Stimulated activated naive CD8-positive, alpha-beta T cell treated with anti-CD3 and anti-CD28 coated beads, Interleukin-15, amount 100 ng/mL, for 72 hours (primary cell): ENCODE measurements around the gene HAUS5.

Experiments
- ATAC-seq: fragments of 150-1000 bp; cut with Tn5 transposase; 2 replicates; pipeline ENCODE4 v1.10.0; 2021; ENCODE audit warnings: mild to moderate bottlenecking, moderate library complexity
- DNase-seq, 2 donors: peaks; one replicate each; pipeline ENCODE4 v3.0.0; 2021 to 2022
- H3K27ac Mint-ChIP-seq, 2 donors: one replicate each; pipeline ENCODE4 v1.8.0; 2022; ENCODE audit warnings: mild to moderate bottlenecking in 2 of 2, mixed read lengths in 2 of 2, moderate library complexity in 2 of 2
- H3K27me3 Mint-ChIP-seq: one replicate; pipeline ENCODE4 v1.8.0; 2022; ENCODE audit warnings: mixed read lengths
- H3K4me1 Mint-ChIP-seq: one replicate; pipeline ENCODE4 v1.8.0; 2022; ENCODE audit warnings: mild to moderate bottlenecking, mixed read lengths
- H3K4me3 Mint-ChIP-seq, 2 donors: one replicate each; pipeline ENCODE4 v1.8.0; 2022; ENCODE audit warnings: mild to moderate bottlenecking in 2 of 2, mixed read lengths in 2 of 2, moderate library complexity in 1 of 2
- H3K9me3 Mint-ChIP-seq, 2 donors: one replicate each; pipeline ENCODE4 v1.8.0; 2022; ENCODE audit warnings: mixed read lengths in 2 of 2

Gene HAUS5, protein sequence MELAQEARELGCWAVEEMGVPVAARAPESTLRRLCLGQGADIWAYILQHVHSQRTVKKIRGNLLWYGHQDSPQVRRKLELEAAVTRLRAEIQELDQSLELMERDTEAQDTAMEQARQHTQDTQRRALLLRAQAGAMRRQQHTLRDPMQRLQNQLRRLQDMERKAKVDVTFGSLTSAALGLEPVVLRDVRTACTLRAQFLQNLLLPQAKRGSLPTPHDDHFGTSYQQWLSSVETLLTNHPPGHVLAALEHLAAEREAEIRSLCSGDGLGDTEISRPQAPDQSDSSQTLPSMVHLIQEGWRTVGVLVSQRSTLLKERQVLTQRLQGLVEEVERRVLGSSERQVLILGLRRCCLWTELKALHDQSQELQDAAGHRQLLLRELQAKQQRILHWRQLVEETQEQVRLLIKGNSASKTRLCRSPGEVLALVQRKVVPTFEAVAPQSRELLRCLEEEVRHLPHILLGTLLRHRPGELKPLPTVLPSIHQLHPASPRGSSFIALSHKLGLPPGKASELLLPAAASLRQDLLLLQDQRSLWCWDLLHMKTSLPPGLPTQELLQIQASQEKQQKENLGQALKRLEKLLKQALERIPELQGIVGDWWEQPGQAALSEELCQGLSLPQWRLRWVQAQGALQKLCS

DNA sequence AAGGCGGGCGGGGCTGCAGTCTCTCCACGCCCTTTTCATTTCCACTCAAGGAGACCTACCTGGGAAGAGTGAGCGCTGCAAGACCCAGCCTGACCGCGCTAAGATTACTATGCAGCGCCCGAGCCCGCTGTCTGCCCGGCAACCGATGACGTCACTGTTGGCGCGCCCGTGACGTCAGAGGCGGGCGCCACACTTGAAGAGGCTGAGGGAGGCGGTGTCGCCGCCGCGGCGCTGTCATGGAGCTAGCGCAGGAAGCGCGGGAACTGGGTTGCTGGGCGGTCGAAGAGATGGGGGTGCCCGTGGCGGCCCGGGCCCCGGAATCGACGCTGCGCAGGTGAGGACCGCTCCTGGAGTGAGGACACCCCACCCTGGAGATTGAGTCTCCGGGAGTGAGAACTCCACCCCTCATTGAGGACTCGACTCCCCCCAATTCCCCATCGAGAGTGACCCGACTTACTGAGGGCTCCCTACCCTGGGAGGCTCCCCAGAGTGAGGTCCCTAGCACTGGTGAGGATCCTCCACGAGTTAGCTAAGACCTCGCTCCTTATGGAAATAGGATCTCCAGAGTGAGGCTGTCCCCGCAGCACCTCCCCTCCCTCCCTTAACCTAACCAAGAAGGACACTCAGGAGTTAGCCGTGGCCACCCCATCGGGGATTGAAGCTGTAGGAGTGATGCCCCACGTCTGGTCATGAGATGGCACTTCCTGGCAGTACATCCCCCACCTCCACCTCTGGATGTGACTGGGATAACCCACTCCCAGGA is at the start of gene HAUS5:
Gene HAUS5, plus strand, starts transcription at position 177 of the 763 bp plus-strand sequence. Its CDS starts 60 bp downstream, at position 237.
- peak within 1 kb of the TSS; percentile 95 to 96 for H3K27ac Mint-ChIP-seq
- H3K4me3 Mint-ChIP-seq: peak within 1 kb of the TSS; percentile 84 to 91
- DNase-seq: peak; percentile 96 to 97
- no peaks in the 10 kb centered on the region for H3K27me3 Mint-ChIP-seq
- ATAC-seq: peak; percentile 96
- H3K9me3 Mint-ChIP-seq: peaks cover 8 to 12% of the 10 kb centered on the region in 2 donors
- peaks cover 33% of the 10 kb centered on the region for H3K4me1 Mint-ChIP-seq

DNA sequence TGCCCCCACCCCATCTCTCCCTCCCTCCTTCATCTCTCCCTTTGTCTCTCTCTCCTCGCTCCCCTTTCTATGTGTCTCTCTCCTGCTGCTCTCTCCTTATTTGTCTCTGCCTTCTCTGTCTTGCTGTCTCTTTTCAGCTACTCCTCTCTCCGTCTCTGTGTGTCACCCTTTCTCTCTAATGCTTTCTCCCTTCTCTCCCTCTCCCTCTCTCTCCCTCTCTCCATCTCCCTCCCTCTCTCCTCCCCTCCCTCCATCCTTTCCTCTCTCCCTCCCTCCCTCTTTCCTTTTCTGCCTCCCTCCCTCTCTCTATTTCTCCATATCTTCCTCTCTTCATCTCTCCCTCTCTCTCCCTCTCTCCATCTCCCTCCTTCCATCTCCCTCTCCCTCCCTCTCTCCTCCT is 49.8 kb upstream of the HAUS5 start:
- H3K9me3 Mint-ChIP-seq: no peaks in the 10 kb centered on the region
- no peak overlapping the region for H3K4me3 Mint-ChIP-seq
- DNase-seq (no peak), ATAC-seq (no peak)
- peaks cover 9% of the 10 kb centered on the region for H3K4me1 Mint-ChIP-seq
- H3K27me3 Mint-ChIP-seq: peaks cover 76% of the 10 kb centered on the region
- H3K27ac Mint-ChIP-seq: no peak overlapping the region

DNA sequence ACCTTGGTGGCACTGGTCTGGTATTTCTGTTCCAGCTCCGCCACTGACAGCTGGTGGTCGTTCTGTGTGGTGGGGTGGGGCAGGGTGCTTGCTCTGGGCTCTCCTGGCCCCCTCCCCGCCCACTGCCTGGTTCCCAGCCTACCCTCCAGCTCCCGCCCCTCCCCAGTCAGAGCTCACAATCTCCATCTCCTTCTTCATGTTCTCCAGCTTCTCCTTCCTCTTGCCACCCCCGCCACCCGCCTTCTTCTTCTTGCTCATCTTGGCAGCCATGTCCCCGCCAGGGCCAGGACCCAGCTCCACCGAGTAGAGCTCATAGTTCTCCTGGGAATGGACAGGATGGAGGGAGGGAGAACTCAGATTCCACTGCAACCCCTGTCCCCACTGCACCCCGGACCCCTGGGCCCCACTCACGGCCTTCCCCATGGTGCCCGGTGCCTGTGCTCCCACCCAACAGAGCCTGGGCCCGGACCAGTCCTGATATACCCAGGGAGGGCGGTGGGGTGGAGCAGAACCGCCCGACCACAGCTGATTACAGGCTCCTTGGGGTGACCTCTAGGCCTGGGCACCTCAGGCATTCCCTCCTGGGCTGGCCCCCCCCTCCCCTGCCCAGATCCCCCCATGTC is 49.2 kb upstream of the HAUS5 start, which contains the start of gene ATP4A:
Gene ATP4A, minus strand, starts transcription at position 452 of the 623 bp plus-strand sequence. Its CDS starts 29 bp downstream, at position 423.
- no peak for DNase-seq
- H3K27ac Mint-ChIP-seq: no peak within 1 kb of the TSS
- H3K27me3 Mint-ChIP-seq: peaks cover 74% of the 10 kb centered on the region
- no peaks in the 10 kb centered on the region for H3K9me3 Mint-ChIP-seq
- no peak within 1 kb of the TSS for H3K4me3 Mint-ChIP-seq
- peaks cover 6% of the 10 kb centered on the region for H3K4me1 Mint-ChIP-seq
- ATAC-seq: peak; percentile 29

DNA sequence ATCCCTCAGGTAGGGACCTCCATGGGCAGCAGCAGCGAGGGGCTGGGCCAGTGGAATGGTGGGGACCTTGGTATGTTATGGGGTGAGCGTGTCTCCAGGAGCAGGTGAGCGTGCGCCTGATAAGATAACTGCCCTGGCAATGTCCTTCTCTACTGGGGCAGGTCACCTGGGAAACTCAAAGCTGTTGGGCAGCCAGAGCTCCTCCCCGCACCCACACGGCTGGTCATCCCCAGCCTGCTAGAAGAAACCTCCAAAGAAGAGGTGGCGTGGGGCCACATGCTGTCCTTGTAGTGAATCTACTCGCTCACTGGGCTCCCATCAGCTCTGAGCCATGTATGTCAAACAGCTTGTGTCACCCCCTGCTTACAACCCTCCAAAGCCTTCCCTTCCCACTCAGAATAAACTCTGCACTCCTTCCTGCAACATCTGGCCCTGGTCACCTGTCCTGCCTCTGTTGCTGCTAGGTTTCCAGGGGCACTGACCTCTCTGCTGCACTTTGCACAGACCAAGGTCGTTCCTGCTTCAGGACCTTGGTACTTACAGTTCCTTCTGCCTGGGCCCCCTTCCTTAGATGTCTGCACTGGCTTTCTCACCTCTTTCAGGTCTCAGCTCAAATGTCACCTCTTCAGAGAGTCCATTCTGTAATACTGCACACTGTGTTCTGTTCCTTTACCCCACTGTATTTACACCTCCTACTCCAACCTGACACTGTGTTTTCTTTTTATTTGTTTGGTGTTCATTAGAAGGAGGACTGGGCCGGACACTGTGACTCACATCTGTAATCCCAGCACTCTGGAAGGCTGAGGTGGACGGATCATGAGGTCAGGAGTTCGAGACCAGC is 47.3 kb upstream of the HAUS5 start:
- ATAC-seq: no peak
- H3K27me3 Mint-ChIP-seq: peaks cover 59% of the 10 kb centered on the region
- H3K4me1 Mint-ChIP-seq: no peaks in the 10 kb centered on the region

DNA sequence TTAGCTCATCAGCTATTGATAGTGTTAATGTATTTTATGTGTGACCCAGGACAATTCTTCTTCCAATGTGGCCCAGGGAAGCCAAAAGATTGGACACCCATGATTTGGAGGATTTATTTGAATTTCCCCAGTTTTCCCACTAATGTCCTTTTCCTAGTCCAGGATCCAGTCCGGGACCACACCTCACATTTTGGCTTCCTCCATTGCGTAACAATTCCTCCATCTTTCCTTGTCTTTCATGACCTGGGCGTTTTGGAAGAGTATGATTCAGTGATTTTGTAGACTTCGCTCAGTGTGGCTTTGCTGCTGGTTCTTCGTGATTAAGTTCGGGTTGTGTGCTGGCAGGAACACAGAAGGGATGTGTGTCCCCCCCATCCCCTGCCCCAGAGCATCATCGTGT is 45.8 kb upstream of the HAUS5 start:
- no peak for ATAC-seq
- no peak overlapping the region for H3K27ac Mint-ChIP-seq
- no peaks in the 10 kb centered on the region for H3K4me1 Mint-ChIP-seq
- H3K9me3 Mint-ChIP-seq: no peaks in the 10 kb centered on the region
- H3K4me3 Mint-ChIP-seq: no peak overlapping the region
- H3K27me3 Mint-ChIP-seq: peaks cover 59% of the 10 kb centered on the region
- no peak for DNase-seq

More for the DNA sequence above, 47.3 kb upstream of the HAUS5 start:
- no peak for DNase-seq
- Mint-ChIP-seq H3K9me3 (no peaks in the 10 kb centered on the region), H3K4me3 (no peak overlapping the region), H3K27ac (peak overlapping the region in 1 of 2 donors; percentile 9)

GRCh38 chr19:35569281-35569781 is 43.2 kb upstream of the HAUS5 start:
- no peak for ATAC-seq
- H3K27me3 Mint-ChIP-seq: peaks cover 40% of the 10 kb centered on the region
- no peaks in the 10 kb centered on the region for H3K9me3 Mint-ChIP-seq
- no peak for DNase-seq
- no peaks in the 10 kb centered on the region for H3K4me1 Mint-ChIP-seq
- no peak overlapping the region for H3K4me3 Mint-ChIP-seq
- no peak overlapping the region for H3K27ac Mint-ChIP-seq

DNA sequence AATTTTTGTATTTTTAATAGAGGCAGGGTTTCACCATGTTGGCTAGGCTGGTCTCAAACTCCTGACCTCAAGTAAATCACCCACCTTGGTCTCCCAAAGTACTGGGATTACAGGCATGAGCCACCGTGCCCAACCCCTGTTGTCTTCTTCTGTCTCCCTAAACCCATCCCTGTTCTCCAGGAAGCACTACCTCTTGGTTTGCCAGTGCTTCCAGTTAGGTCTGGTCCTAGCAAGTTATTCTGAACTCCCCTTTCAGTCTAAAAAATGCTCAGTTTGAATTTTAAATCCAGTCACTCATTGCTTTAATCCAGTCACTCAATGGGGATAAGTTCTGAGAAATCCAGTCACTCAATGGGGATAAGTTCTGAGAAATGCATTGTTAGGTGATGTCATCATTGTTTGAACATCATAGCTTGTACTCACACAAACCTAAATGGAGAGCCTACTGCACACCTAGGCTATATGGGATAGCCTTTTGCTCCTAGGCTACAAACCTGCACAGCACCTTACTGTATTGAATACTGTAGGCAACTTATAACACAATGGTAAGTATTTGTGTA is 41.0 kb upstream of the HAUS5 start:
- Mint-ChIP-seq H3K27me3 (peaks cover 34% of the 10 kb centered on the region), H3K9me3 (peaks cover 11 to 12% of the 10 kb centered on the region in 2 donors)

GRCh38 chr19:35577918-35578317 is 34.6 kb upstream of the HAUS5 start:
- H3K4me1 Mint-ChIP-seq: no peaks in the 10 kb centered on the region
- ATAC-seq (no peak), DNase-seq (no peak)
- no peak overlapping the region for H3K4me3 Mint-ChIP-seq
- H3K9me3 Mint-ChIP-seq: peaks cover 18 to 23% of the 10 kb centered on the region in 2 donors
- no peak overlapping the region for H3K27ac Mint-ChIP-seq
- H3K27me3 Mint-ChIP-seq: peaks cover 13% of the 10 kb centered on the region

More for the DNA sequence above, 41.0 kb upstream of the HAUS5 start:
- Mint-ChIP-seq H3K4me1 (no peaks in the 10 kb centered on the region), H3K4me3 (no peak overlapping the region), H3K27ac (no peak overlapping the region)
- DNase-seq (no peak), ATAC-seq (no peak)

- DNase-seq (no peak), ATAC-seq (no peak)
- peaks cover 18 to 23% of the 10 kb centered on the region in 2 donors for H3K9me3 Mint-ChIP-seq
- H3K27me3 Mint-ChIP-seq: peaks cover 21% of the 10 kb centered on the region
- no peak overlapping the region for H3K4me3 Mint-ChIP-seq
- no peak overlapping the region for H3K27ac Mint-ChIP-seq
- no peaks in the 10 kb centered on the region for H3K4me1 Mint-ChIP-seq
Observed at GRCh38 chr19:35578707-35579106, 33.8 kb upstream of the HAUS5 start.

- DNase-seq: no peak
- ATAC-seq: no peak
- no peak overlapping the region for H3K27ac Mint-ChIP-seq
- H3K9me3 Mint-ChIP-seq: no peaks in the 10 kb centered on the region
- H3K4me3 Mint-ChIP-seq: no peak overlapping the region
- H3K4me1 Mint-ChIP-seq: no peaks in the 10 kb centered on the region
- H3K27me3 Mint-ChIP-seq: peaks cover 35% of the 10 kb centered on the region
Observed at GRCh38 chr19:35582760-35583159, 29.8 kb upstream of the HAUS5 start.

DNA sequence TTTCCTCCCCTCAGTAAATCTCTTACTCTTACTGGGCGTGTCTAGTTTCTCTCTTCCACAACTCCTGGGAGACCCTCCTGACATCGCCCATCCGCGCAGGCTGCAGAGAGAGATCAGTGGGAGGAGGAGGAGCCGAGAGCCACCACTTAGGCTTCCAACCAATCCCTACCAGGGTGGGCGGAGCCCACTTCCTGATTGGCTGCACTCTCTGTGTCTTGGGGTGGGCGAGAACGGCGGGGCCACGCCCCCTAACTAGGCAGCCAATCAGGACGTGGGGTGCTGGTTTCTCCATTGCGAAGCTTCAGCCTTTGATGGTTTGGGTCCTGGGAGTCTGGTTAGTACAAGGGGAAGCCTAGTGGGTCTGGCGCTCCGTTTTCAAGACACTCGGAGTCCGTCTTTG is 26.7 kb upstream of the HAUS5 start, which contains the start of gene PMIS2:
Gene PMIS2, plus strand, starts transcription at position 326 of the 400 bp plus-strand sequence. CDS start 87 bp downstream, outside the sequence.
- ATAC-seq (peak; percentile 40), DNase-seq (no peak)
- H3K4me1 Mint-ChIP-seq: no peaks in the 10 kb centered on the region
- no peak within 1 kb of the TSS for H3K27ac Mint-ChIP-seq
- H3K4me3 Mint-ChIP-seq: no peak within 1 kb of the TSS
- peaks cover 35% of the 10 kb centered on the region for H3K27me3 Mint-ChIP-seq
- H3K9me3 Mint-ChIP-seq: no peaks in the 10 kb centered on the region

DNA sequence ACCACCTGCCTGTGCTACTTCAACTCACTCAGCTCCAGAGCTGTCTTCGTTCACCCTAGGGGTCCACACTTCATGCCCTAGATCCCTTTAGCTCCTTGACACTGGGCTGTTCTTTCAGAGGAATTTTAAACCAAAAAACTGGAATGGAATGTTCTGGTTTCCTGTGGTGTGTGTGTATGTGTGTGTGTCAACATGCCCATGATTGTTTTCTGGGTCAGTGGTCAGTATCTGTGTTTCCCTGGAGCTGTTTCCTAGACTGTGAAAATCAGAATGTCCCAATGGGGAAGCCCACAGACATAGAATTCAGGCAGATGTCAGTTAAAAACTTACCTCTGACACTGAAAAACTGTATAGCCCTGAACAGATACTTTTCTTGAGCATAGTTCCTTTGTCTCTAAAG is 25.2 kb upstream of the HAUS5 start:
- ATAC-seq (no peak), DNase-seq (no peak)
- Mint-ChIP-seq H3K27me3 (peaks cover 36% of the 10 kb centered on the region), H3K9me3 (no peaks in the 10 kb centered on the region), H3K4me1 (no peaks in the 10 kb centered on the region), H3K27ac (no peak overlapping the region), H3K4me3 (no peak overlapping the region)

GRCh38 chr19:35590875-35591274 is 21.7 kb upstream of the HAUS5 start:
- Mint-ChIP-seq H3K27me3 (peaks cover 24% of the 10 kb centered on the region), H3K9me3 (no peaks in the 10 kb centered on the region), H3K27ac (no peak overlapping the region), H3K4me3 (no peak overlapping the region), H3K4me1 (no peaks in the 10 kb centered on the region)
- ATAC-seq (no peak), DNase-seq (no peak)

DNA sequence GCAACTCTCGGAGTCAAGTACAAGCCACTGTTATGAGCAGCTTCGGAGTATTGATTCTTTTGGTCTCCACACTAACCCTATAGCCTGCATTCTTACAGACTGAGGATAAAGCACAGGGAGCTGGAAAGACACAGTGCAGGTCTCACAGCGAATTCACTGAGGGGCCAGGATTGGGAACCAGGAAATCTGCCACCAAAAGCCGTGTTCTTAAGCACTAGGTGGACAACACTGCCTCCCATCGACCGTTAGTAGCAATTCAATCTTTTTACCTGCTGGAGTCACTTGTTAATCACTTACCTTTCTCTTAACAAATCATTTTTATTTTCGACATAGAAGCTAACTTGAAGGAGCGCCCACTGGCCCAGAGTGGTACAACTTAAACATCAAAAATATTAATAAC is 20.3 kb upstream of the HAUS5 start:
- no peak overlapping the region for H3K4me3 Mint-ChIP-seq
- no peaks in the 10 kb centered on the region for H3K9me3 Mint-ChIP-seq
- H3K4me1 Mint-ChIP-seq: peaks cover 10% of the 10 kb centered on the region
- no peak overlapping the region for H3K27ac Mint-ChIP-seq
- DNase-seq (no peak), ATAC-seq (no peak)
- peaks cover 14% of the 10 kb centered on the region for H3K27me3 Mint-ChIP-seq
